HK-2 (cell line): ENCODE measurements around the gene ZNF559.
"Not testable (repeated sequence)": the region's sequence is repeated elsewhere in the genome, so short reads cannot be mapped to it uniquely, and the experiment has no call there.

ENCODE experiments used
- DNase-seq: peaks from one replicate; pipeline ENCODE4 v3.0.0-alpha.2; 2018; ENCODE audit not compliant: unreplicated experiment

Gene ZNF559

DNA sequence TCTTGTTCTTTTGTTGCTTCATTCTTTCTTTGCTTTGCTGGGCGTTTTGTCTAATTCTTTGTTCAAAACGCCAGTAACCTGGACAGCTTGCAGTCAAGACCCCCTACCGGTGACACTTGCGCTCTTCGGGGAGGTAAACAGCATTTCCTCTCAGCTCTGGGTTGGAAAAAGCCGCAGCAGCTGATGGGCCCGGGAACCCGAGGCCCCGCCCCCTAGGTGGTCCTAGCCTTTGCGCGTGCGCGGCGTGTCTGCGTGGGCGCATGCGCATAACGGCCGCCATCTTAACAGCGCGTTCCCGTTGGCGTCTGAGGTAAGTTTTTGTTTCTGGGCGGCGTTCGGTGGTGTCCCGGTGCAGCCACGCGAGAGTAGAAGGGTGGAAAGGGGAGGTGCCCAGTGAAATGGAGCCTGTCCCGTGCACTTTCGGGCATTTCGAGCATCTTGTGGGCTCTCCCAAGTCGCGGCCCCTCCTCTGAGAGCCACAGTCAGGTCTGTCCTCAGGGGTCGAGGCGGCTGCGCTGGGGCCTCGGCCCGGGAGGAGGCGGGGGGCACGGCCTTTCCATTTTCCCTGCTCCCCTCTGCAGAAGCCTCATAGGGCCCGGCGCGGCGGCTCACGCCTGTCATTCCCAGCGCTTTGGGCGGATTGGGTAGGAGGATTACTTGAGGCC is at the start of gene ZNF559:
TSS of gene ZNF559 (plus strand) at position 261 of the 665 bp plus-strand sequence. CDS start 14,371 bp downstream, outside the sequence.
- DNase-seq: peak; percentile 97

DNA sequence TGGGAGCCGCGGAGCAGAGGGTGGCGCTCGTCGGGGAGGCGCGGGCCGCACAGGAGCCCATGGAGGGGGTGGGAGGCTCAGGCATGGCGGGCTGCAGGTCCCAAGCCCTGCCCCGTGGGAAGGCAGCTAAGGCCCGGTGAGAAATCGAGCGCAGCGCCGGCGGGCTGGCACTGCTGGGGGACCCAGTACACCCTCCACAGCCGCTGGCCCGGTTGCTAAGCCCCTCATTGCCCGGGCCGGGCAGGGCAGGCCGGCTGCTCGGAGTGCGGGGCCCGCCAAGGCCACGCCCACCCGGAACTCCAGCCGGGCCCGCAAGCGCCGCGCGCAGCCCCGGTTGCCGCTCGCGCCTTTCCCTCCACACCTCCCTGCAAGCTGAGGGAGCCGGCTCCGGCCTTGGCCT is 40.5 kb upstream of the ZNF559 start:
- DNase-seq: peak; percentile 20

GRCh38 chr19:9289231-9289884 is 34.6 kb upstream of the ZNF559 start:
- no peak for DNase-seq

DNA sequence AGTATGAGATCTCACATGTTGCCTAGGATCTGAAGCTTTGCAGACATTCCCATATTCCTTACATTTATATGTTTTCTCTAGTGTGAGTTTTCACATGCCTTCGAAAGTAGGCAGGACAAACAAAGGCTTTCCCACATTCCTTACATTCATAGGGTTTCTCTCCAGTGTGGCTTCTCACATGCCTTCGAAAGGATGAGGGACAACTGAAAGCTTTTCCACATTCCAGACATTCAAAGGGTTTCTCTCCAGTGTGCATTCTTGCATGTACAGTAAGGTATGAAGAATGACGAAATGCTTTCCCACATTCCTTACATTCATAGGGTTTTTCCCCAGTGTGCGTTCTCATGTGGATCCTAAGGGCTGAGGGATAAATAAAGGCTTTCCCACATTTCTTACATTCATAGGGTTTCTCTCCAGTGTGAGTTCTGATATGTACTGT is 28.5 kb upstream of the ZNF559 start:
- no peak for DNase-seq

DNA sequence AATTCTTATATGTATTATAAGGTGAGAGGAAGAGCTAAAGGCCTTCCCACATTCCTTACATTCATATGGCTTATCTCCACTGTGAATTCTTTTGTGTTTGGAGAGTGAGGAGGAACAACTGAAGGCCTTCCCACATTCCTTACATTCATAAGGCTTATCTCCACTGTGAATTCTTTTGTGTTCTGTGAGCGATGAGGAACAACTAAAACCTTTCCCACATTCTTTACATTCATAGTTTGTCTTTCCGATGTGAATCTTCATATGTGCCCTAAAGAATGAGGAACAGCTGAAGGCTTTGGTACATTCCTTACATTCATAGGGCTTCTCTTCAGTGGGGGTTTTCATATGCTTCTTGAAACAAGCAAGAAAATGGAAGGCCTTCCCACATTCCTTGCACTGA is 27.6 kb upstream of the ZNF559 start:
- no peak for DNase-seq

DNA sequence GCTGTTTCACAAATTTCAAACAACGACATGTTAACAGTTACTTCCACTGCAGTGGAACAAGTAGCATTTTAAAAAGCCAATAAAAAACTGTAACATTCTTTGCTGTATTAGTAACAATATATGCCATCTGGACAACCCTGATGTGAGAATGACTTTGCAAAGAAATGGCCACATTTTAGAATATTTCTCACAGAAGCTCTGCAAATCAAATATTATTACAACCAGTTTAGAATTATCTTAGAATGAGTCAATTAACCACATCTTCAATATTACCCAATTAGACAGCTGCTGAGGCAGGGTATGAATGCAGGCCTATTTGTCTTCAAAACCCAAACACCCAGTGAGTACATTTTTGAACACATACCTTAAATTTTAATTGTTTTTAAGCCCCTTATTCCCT is 17.5 kb upstream of the ZNF559 start:
- DNase-seq: no peak

DNA sequence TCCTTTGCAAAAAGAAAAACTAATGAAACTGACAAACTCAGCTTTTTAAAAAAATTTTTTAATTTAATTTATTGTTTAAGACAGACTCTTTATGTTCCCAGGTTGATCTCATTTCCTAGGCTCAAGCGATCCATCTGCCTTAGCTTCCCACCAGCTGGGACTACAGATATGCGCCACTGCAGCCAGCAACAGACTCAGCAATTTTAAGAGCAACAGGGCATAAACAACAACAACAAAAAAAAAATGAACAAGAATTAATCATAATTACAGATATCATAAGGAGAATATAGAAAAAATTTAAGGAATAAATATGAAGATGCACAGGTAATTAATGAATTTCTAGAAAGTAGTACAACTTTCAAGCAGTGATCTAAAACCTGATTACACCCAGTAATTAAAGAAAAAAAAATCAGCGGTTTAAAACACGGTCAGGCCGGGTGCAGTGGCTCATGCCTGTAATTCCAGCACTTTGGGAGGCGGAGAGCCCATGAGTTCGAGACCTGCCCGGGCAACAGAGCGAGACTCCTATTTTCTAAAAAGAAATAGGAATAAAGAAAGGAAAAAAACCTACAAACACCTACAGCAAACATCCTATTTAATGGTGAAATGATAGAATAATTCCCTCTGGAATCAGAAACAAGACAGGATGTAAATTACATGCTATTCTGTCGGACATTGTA is 15.7 kb upstream of the ZNF559 start:
- DNase-seq: no peak

DNA sequence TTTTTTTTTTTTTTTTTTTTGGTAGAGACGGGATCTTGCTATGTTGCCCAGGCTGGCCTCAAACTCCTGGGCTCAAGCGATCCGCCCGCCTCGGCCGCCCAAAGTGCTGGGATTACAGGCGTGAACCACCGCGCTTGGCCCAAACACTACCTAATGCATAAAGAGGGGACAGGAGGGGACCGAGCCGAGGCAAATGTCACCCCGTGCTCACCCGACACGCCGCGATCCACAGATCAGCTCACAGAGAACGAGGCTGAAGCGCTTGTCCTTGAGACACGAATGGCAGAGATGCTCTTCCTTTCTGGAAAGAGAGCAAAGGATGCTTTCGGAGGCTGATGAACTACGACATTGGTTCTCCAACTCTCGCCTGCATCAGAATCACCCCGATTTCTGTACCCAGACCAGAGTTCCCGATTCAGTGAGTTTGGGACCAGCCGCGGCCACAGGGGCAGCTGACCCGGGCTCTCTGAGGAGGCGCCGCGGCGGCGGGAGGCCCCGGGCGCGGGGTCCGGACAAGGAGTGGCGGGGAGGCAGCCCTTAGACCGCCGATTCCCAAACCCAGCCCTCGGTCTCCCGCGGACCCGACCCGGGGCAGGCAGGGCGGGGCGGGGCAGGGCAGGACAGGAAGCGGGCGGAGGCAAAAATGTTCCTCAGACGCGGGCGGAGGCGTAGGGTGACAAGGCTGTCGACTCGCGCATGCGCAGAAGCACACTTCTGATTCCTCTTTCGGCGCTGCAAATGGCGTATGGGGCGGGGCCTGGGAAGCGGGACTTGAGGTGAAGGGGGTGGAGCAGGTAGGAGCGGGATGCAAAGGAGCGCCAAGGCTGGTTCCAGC is 14.6 kb upstream of the ZNF559 start, which contains the start of gene ZNF699:
TSS of gene ZNF699 (minus strand) at position 700 of the 835 bp plus-strand sequence. CDS start 4,719 bp downstream, outside the sequence.
- peak; percentile 98 for DNase-seq

DNA sequence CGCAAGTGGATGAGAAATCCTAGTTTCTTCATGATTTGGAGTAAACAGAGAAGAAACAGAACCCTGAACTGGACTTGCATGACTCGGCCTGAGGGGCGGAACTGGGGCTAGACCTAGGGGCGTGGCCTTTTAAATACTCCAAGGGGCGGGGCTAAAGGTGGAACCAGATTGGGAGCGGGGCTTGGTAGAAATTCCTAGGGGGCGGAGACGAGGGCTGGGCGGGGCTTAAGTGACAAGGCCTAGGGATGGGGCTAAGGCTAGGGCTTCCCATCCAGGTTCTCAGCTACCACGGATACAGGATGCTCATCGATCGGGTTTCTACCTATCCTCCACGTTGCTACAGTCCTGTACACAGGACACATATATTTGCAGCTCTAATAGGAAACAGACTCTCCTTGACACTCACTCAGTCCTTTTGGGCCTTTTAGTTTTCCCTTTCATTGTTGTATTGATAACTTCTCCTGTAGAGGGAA is 14.0 kb upstream of the ZNF559 start:
- DNase-seq: no peak

DNA sequence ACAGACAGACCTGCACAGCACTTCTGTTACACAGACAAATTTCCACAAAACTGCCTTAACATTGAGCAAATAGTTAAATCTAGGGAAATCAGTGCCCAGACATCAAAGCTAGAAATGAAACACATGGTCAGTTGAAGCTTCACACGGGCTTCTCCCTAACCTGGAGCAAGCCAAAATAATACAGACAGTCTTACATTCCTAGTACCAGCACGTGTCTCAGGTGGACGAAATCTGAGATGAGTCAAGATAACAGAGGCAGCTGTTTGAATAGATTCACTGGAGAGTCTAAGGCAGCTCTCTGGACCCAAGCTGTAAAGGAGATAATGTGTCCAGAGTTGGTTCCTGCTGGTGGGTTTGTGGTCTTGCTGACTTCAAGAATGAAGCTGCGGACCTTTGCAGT is 10.2 kb upstream of the ZNF559 start:
- DNase-seq: no peak

DNA sequence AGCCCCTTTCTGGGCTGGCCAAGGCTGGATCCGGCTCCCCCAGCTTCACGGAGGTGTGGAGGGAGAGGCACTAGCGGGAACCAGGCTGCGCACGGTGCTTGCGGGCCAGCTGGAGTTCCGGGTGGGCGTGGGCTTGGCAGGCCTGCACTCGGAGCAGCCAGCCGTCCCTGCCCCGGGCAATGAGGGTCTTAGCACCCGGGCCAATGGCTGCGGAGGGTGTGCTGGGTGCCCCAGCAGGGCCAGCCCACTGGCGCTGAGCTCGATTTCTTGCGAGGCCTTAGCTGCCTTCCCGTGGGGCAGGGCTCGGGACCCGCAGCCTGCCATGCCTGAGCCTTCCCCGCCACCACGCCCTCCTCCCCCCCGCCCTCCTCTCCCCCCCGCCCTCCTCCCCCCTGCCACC is 2.6 kb upstream of the ZNF559 start:
- no peak for DNase-seq

DNA sequence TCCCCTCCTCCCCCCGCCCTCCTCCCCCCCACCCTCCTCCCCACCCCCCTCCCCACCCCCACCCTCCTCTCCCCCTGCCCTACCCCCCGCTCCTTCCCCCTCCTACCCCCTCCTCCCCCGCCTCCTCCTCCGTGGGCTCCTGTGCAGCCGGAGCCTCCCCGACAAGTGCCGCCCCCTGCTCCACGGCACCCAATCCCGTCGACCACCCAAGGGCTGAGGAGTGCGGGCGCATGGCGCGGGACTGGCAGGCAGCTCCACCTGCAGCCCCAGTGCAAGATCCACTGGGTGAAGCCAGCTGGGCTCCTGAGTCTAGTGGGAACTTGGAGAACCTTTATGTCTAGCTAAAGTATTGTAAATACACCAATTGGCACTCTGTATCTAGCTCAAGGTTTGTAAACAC is 2.2 kb upstream of the ZNF559 start:
- not testable (repeated sequence) for DNase-seq

DNA sequence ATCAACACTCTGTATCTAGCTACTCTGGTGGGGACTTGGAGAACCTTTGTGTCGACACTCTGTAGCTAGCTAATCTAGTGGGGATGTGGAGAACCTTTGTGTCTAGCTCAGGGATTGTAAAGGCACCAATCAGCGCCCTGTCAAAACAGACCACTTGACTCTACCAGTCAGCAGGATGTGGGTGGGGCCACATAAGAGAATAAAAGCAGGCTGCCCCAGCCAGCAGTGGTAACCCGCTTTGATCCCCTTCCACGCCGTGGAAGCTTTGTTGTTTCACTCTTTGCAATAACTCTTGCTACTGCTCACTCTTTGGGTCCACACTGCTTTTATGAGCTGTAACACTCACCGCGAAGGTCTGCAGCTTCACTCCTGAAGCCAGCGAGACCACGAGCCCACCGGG is 1.8 kb upstream of the ZNF559 start:
- DNase-seq: not testable (repeated sequence)

DNA sequence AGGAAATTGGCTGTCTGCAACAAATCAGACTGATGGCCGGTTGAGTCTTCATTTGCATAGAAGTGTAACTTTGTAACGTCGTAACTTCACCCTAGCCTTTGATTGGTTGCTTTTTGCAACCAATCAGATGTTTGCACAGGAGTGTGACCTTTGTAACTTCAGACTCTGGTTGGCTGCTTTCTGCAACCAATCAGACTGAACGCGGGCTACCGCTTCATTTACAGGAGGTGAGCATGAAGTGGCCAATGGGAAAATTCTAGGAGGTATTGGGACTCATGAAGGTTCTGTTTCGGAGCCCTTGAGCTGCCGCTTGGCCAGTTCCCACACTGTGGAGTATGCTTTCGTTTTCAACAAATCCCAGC is 441 bp upstream of the ZNF559 start:
- DNase-seq: peak; percentile 73

DNA sequence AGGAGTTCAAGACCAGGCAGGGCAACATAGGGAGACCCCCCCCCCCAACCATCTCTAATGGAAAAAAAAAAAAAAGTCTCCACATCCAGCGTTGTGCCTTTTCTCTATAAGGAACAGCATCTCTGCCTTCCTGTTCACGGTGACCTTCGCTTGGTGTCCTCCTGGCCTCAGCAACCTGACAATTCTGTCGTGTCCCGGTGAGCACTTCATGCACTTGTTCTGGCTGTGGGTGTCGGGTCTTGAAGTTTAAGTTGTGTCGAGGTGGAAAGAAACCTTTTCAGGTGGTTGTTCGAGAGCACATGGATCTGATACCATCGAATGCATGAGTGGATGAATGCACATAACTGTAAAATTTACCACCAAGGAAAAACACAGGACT is 594 bp downstream of the ZNF559 start:
- DNase-seq: no peak

DNA sequence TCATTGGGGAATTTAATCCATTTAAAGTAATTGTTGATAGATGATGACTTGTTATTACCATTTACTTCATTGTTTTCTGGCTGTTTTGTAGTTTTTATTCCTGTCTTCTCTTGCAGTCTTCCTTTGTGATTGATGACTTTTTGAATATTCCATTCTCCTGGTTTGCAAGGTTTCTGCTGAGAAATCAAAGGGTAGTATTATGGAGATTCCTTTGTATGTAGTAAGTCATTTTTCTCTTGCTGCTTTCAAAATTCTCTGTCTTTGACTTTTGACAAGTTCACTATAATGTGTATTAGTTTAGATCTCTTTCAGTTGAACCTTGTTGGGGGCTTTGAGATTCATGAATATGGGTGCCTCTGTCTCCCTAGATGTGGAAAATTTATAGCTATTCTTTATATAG is 6.0 kb downstream of the ZNF559 start:
- no peak for DNase-seq

DNA sequence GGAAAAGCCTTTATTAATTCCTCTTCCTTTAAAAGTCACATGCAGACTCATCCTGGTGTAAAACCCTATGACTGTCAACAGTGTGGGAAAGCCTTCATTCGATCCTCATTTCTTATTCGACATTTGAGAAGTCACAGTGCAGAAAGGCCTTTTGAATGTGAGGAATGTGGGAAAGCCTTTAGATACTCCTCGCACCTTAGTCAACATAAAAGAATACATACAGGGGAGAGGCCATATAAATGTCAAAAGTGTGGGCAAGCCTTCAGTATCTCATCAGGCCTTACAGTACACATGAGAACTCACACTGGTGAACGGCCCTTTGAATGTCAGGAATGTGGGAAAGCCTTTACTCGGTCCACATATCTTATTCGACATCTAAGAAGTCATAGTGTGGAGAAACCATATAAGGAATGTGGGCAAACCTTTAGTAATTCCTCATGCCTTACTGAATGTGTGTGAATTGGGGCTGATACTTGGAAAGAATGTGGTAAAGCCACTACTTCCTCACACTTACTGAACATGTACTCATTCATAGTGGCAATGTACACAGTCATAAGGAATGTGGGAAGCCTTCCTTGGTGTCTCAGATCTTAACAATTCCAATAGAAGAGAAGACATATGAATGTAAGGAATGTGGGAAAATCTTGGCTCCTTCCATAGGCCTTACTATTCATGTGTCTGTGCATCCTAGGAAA is 18.8 kb downstream of the ZNF559 start:
- no peak for DNase-seq

DNA sequence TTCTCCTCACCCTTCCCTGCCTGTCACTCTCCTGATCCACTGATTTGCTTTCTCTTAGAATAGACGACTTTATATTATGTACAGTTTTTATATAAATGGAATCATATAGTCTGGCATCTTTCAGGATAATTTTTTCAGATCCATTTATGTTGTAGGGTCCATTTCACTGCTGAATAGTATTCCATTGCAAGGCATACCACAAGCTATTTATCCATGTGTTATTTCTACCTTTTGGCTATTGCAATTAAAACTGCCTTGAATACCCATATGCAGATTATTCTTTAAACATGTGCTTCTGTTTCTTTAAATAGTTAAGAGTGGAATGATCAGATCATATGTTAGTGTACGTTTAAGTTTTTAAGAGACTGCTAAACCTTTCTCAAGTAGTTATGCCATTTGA is 21.0 kb downstream of the ZNF559 start:
- DNase-seq: no peak

DNA sequence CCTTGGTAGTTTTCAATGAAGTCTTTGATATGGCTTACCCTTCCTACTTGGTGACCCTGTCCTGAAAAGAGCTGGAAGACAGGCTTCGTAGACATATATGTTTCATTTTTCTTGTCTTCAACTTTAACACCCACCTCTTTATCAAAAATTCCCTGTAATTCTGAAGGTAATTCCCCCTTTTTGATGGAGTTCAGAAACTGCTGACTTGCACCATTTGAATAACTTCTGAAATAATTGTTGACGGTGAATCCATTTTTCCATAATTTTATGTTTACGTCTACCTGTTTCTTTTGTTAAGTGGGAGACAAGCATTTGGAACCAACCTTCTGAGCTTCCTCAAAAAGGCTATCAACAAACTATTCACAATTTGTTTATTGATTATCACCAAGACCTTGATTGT is 24.3 kb downstream of the ZNF559 start:
- DNase-seq: no peak

GRCh38 chr19:9348671-9349070 is 24.7 kb downstream of the ZNF559 start:
- DNase-seq: no peak

- DNase-seq: no peak
Observed at GRCh38 chr19:9352505-9352904, 28.5 kb downstream of the ZNF559 start.
